Left ventricle myocardium superior (tissue), 1 donor: ENCODE data around the gene HINT1. TPM values are rescaled to one million over a fixed set of nuclear protein-coding genes. Genes with fewer than 3 reads are reported as not detected.
A peak's percentile ranks its signal among the peaks of the same experiment; 100 is the strongest.
"Not testable (repeated sequence)": the region's sequence is repeated elsewhere in the genome, so short reads cannot be mapped to it uniquely, and the experiment has no call there.

ENCODE experiments used
- ATAC-seq: fragments of 200-7000 bp; cut with Tn5 transposase; one replicate; pipeline ENCODE4 v1.9.1; 2020; ENCODE audit warnings: mild to moderate bottlenecking, moderate library complexity
- DNase-seq: peaks from one replicate; pipeline ENCODE4 v3.0.0-alpha.2; 2020
- intact Hi-C: fragments of 100-400 bp; cut with micrococcal nuclease; formaldehyde crosslinking; loops from one replicate; pipeline ENCODE4 v1.11.0; 2022
- long read RNA-seq: library from polyadenylated mRNA; unstranded; transcript quantifications from one replicate; pipeline ENCODE4 v2.0.0, GENCODE V29; 2021
- total RNA-seq: library from RNA; stranded (reverse); fragmentation: NEBNext Ultra II Directional; extraction: Animal tissue kit (Norgen Biotek cat#: 25700); gene quantifications from one replicate; pipeline ENCODE4 v1.2.1, GENCODE V29; 2021
- donor health status: DM: no; HTN: yes; CAD: no; lungs with severe emphysema.

HINT1 gene
- 187 TPM for total RNA-seq
- long read RNA-seq, transcript HINT1-201 (3 exons, 1,081 nt): major isoform, 217 of 239 reads
- long read RNA-seq, transcript HINT1-209 (3 exons, 656 nt): minor isoform, 6 of 239 reads
- long read RNA-seq, partial matches to known transcripts: 0 of 239 reads
- long read RNA-seq, other reads (novel, unspliced or antisense): 15 of 239 reads

DNA sequence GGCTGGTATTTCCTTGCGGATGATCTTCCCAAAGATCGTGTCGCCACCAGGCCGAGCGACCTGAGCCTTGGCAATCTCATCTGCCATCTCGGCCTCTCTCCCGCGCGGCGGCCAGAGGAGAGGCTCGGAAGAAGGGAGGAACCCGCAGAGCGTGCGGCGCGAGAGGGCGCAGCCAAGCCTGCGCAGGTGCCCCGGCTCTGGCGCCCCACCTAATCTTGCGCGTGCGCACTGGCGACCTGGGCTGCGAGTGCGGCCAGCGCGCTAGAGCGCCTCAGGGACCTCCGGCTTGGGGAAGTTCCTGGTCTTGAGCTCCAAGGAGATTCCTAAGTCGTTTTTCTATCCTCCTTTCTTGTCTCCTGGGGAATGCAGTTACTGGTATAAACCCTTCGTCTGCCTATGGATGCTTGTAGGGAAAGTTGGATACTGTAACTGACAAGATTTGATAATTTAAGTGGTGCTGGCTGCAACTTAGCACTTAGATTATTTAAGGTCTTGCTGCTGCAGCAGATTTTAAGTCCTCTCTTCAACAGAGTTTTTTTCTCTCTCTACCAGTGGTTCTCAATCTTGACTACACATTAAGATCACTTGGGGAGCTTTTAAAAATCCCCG is at the start of gene HINT1:
TSS of gene HINT1 (minus strand) at position 138 of the 609 bp plus-strand sequence. CDS start at position 87, 51 bp downstream.
- intact Hi-C loops: no loop called here
- ATAC-seq: peak; percentile 98
- DNase-seq: peak; percentile 97

DNA sequence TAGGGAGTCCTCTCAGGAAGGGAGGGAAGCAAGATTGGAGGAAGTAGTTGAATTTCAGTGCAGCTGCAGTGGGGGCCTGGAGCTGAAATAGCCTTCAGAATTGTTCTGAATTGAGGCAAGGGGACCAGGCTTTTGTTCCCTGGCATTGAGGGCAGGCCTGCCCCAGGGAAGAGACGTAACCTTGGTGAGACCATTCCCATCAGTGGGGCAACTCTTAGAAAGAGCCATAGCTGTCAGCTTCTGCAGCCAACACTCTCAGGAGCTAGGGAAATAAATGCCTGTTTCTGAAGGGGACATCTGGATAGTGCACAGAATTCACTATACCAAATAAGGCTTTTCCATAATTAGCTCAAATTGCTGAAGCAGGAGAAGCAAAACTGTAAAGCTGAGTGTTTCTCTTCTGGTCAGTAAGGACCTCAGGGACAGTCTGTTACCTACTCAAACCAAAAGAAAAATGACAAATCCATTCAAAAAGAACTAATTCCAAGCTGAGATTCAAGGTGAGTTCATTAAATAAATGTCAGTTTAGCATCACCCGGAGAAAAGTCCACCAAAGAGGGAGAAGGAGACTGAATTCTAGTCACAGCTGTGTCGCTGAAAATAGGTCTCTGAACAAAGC is 49.7 kb upstream of the HINT1 start:
- DNase-seq: no peak
- no peak for ATAC-seq
- intact Hi-C loops: no loop called here

DNA sequence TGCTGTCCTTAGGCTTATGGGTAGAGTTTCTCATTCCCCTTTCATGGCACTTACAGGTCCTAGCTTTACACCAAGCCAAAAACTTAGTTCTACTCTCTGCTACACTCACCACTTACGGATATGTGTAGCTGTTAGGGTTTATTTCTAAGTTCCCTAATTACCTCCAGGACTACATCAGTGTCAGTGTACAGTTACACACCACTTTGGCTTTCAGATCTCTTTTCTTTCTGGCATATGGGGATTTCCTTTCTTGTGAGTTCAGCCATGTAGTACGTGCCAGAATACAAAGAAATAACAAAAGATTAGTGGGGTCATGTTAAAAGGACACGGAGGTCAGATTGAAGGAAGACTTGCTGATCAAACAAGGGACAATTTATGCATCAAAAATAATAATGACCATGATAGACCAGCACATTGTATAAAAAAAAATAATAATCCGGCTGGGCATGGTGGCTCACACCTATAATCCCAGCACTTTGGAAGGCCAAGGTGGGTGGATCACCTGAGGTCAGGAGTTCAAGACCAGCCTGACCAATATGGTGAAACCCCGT is 47.5 kb upstream of the HINT1 start:
- DNase-seq (no peak), ATAC-seq (no peak)
- intact Hi-C loops: no loop called here

- no peak for ATAC-seq
- intact Hi-C loops: no loop called here
- no peak for DNase-seq
Measured at GRCh38 chr5:131211669-131212068, 46.6 kb upstream of the HINT1 start.

- DNase-seq: no peak
- intact Hi-C loops: no loop called here
- ATAC-seq: no peak
Measured at GRCh38 chr5:131210151-131210510, 45.1 kb upstream of the HINT1 start.

DNA sequence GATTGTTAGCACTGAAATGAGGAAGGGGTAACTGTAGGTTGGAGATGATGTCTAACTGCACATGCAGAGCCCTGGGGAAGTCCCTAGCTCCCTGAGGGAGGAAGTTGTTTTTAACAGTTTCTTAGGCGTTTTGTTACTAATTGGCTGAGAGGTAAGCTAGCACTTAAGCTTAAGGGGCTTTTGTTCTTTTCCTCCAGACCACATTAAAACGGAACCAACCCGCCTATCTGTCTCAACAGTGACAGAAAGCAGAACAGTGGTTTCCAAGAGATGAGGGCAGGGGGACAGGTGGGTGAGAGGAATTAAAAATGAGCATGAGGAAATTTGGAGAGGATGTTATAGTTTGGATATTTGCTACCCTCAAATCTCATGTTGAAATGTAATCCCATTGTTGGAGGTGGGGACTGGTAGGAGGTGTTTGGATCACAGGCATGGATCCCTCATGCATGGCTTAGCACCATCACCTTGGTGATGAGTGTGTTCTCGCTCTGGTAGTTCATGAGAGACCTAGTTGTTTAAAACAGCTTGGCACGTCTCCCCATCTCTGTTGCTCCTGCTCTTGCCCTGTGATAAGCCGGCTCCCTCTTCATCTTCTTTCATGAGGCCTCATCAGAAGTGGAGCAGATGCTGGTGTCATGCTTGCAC is 44.6 kb upstream of the HINT1 start:
- intact Hi-C loops: no loop called here
- no peak for DNase-seq
- no peak for ATAC-seq

- intact Hi-C loops: no loop called here
- no peak for ATAC-seq
- no peak for DNase-seq
Measured at GRCh38 chr5:131209175-131209505, 44.1 kb upstream of the HINT1 start.

- ATAC-seq (no peak), DNase-seq (no peak)
- intact Hi-C loops: no loop called here
Measured at GRCh38 chr5:131206772-131207171, 41.7 kb upstream of the HINT1 start.

DNA sequence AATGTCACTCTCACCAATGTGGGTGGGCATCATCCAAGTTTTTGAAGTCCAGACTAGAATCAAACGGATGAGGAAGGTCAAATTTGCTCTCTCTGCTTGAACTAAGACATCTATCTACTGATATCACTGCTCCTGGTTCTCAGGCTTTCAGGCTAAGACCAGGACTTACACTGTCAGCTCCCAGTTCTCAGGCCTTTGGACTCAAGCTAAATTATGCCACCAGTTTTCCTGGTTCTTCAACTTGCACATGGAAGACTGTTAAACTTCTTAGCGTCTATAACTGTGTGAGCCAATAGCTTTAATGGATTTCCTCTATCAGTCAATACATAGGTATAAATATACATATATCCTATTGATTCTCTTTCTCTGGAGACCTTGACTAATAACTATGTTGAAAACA is 41.0 kb upstream of the HINT1 start:
- ATAC-seq (no peak), DNase-seq (no peak)
- intact Hi-C loops: no loop called here

DNA sequence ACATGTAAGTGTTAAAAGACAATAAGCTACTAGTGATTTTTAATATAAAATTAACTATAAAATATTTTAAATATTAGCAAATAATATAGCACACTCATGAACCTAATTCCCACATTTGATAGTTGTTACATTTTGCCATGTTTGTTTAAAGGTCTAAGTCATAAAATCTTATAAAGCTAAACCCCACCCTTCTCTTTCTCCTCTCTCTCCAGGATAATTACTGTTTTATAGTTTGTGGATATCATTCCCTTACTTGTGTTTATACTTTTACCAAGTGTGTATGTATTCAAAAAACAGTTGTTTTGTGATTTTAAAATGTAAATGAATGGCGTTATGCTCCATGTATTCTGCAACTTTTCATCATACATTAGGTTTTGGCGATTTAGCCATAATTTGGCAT is 39.9 kb upstream of the HINT1 start:
- intact Hi-C loops: no loop called here
- ATAC-seq: no peak
- no peak for DNase-seq

- DNase-seq (no peak), ATAC-seq (no peak)
- intact Hi-C loops: no loop called here
Measured at GRCh38 chr5:131200560-131200959, 35.5 kb upstream of the HINT1 start.

DNA sequence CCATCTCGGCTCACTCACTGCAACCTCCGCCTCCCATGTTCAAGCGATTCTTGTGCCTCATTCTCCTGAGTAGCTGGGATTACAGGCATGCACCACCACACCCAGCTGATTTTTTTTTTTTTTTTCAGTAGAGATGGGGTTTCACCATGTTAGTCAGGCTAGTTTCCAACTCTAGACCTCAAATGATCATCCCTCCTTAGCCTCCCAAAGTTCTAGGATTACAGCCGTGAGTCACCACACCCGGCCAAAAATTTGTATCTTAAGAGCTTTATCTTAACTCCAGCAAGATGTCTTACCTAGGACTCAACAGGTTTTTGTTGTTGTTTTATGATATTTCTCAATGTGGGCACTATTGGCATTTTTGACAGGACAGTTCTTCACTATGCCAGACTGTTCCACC is 33.6 kb upstream of the HINT1 start:
- intact Hi-C loops: no loop called here
- DNase-seq (no peak), ATAC-seq (no peak)

- intact Hi-C loops: no loop called here
- ATAC-seq (no peak), DNase-seq (no peak)
Measured at GRCh38 chr5:131196331-131196730, 31.3 kb upstream of the HINT1 start.

DNA sequence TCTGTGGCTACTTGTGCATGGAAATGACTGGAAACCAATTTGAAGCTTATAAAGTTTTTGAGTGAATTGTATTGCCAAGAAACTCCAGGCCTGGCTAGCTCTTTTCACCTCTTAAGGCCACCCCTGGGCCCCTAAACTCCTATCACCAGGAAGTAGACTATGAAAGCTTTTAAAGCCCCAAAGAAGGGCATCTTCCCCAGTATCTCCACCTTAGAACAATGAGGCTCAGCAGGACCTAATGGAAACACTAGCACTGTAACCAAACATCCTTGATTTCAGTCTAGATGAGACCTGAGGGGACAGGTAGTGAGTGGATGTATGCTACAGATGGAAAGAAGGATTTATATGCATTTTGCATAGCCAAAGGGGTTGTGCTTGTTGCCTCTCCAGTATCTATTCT is 30.6 kb upstream of the HINT1 start:
- no peak for ATAC-seq
- no peak for DNase-seq
- intact Hi-C loops: no loop called here

GRCh38 chr5:131194725-131195124 is 29.7 kb upstream of the HINT1 start:
- DNase-seq (no peak), ATAC-seq (no peak)
- intact Hi-C loops: no loop called here

DNA sequence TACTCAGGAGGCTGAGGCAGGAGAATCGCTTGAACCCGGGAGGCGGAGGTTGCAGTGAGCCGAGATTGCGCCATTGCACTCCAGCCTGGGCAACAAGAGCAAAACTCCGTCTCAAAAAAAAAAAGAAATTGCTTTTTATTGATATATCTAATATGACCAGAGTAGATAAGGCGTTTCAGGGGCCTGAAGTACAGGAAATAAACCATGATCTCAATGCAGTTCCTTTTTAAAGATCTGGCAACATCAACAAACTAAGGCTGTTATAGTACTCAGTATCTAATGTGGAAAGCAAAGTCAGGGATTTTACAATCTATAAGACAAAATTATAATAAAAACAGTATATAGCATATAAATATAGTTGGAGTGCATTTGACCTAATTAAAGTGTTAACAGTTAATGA is 28.8 kb upstream of the HINT1 start:
- ATAC-seq, DNase-seq, intact Hi-C loops: not testable (repeated sequence)

DNA sequence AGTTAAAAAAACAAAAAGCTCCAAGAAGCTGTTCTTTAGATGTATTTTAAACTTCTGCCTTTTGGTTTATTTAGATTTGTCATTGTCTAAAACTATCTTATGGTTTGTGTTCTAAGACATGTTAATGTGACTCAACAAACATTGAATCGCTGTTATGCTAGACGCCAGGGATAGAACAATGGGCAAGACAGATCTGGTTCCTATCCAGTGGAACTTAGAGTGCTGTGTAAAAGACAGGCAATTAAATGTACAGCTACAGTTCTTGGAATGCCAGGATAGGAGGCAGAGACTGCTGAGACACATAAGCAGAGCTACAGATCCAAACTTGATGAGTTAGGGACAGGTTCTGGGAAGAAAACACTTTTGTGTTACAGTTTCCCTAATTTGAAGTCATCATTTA is 28.1 kb upstream of the HINT1 start:
- intact Hi-C loops: no loop called here
- DNase-seq (no peak), ATAC-seq (no peak)

GRCh38 chr5:131186561-131187256 is 21.7 kb upstream of the HINT1 start:
- DNase-seq (no peak), ATAC-seq (no peak)
- intact Hi-C loops: loop anchor here (10.0 kb wide), 1 partner anchor 68 kb away; no protein-coding TSS in a partner anchor

DNA sequence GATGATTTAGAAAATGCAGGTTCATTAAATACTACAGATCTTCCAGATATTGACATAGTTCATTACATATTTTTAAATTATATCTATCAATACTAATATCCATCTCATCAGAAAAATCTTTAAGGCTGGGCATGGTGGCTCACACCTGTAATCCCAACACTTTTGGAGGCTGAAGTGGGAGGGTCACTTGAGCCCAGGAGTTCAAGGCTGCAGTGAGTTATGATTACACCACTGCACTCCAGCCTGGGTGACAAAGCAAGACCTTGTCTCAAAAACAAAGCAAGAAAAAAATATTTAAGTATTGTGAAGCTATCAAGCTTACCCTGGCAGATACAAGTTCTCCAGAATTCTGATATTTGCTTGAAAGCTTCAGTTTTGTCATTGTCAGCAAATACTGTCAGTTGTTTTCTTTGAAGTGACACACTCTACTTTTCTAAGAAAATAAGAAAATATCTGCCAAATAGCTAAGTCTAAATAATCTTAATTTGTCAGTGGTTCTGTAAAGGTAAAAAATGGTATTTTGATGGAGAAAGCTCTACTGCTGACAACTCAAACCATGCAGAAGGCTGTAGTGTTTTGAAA is 20.6 kb upstream of the HINT1 start:
- ATAC-seq: no peak
- intact Hi-C loops: loop anchor here (10.0 kb wide), 1 partner anchor 69 kb away; no protein-coding TSS in a partner anchor
- DNase-seq: no peak
